Stimulated activated CD4-positive, alpha-beta T cell treated with anti-CD3 and anti-CD28 coated beads, Interleukin-2, amount 100 ng/mL, for 48 hours (primary cell): Measurements from ENCODE around the gene TRAIP.
A peak's percentile ranks its signal among the peaks of the same experiment; 100 is the strongest.

Experiments
- DNase-seq, 2 donors: peaks; one replicate each; pipeline ENCODE4 v3.0.0-alpha.2; 2020

Gene TRAIP

GRCh38 chr3:49813497-49814174 is 42.7 kb downstream of the TRAIP start, which contains the start of gene UBA7:
TSS of gene UBA7 (minus strand) at chr3:49813953. CDS start at chr3:49813787, 166 bp downstream.
- DNase-seq, result peak in 1 of 2 donors; percentile 25

GRCh38 chr3:49812916-49813496 is 43.4 kb downstream of the TRAIP start:
- DNase-seq, result no peak

- no peak for DNase-seq
Measured at GRCh38 chr3:49807431-49808114, 48.8 kb downstream of the TRAIP start.

GRCh38 chr3:49806850-49807249 is 49.5 kb downstream of the TRAIP start:
- no peak for DNase-seq

GRCh38 chr3:49805897-49806701 is 50.3 kb downstream of the TRAIP start:
- DNase-seq, result no peak

- DNase-seq, result no peak
Measured at GRCh38 chr3:49805367-49805782, 51.0 kb downstream of the TRAIP start.

GRCh38 chr3:49804141-49805041 is 52.0 kb downstream of the TRAIP start:
- DNase-seq, result no peak

- peak in 1 of 2 donors; percentile 23 for DNase-seq
Measured at GRCh38 chr3:49803465-49804140, 52.8 kb downstream of the TRAIP start.

GRCh38 chr3:49802719-49803464 is 53.5 kb downstream of the TRAIP start, which contains the start of gene INKA1:
TSS of gene INKA1 (plus strand) at chr3:49803261. CDS start at chr3:49803393, 132 bp downstream.
- peak; percentile 87 to 88 for DNase-seq

GRCh38 chr3:49801160-49801559 is 55.2 kb downstream of the TRAIP start:
- no peak for DNase-seq

- no peak for DNase-seq
Measured at GRCh38 chr3:49799761-49800160, 56.6 kb downstream of the TRAIP start, which contains the start of gene CDHR4. TSS of gene CDHR4 (minus strand) at chr3:49799873. CDS start at chr3:49799812, 61 bp downstream.

- DNase-seq, result no peak
Measured at GRCh38 chr3:49799105-49799504, 57.3 kb downstream of the TRAIP start.

- DNase-seq, result no peak
Measured at GRCh38 chr3:49794926-49795905, 61.1 kb downstream of the TRAIP start.

- no peak for DNase-seq
Measured at GRCh38 chr3:49794431-49794830, 61.9 kb downstream of the TRAIP start.

GRCh38 chr3:49793486-49794085 is 62.8 kb downstream of the TRAIP start:
- DNase-seq, result no peak

- DNase-seq, result no peak
Measured at GRCh38 chr3:49792371-49793150, 63.8 kb downstream of the TRAIP start.

- no peak for DNase-seq
Measured at GRCh38 chr3:49791571-49791970, 64.8 kb downstream of the TRAIP start.
